GM12864 (cell line): ENCODE results near the gene NOTUM.

ENCODE experiments used
- DNase-seq: peaks from one replicate; pipeline ENCODE4 v3.0.0-alpha.2; 2011; ENCODE audit warnings: low read depth
- H3K4me3 ChIP-seq: 2 replicates; pipeline ENCODE4 v1.5.1; 2011; ENCODE audit warnings: mild to moderate bottlenecking, low read depth, low read length, control low read depth
- CTCF ChIP-seq: IDR thresholded peaks from 2 replicates; pipeline ENCODE4 v1.5.1; 2011; ENCODE audit warnings: low read depth, mild to moderate bottlenecking, moderate library complexity, low read length, control low read depth, inconsistent platforms; ENCODE audit errors: missing control alignments

The NOTUM gene

GRCh38 chr17:81902653-81903414, 58.2 kb downstream of the NOTUM start:
- no peak overlapping the region for H3K4me3 ChIP-seq
- no peak for TF ChIP-seq CTCF
- DNase-seq: no peak
